Measurements from ENCODE around the gene GNA14.
"Not testable (repeated sequence)": the region's sequence is repeated elsewhere in the genome, so short reads cannot be mapped to it uniquely, and the experiment has no call there.

The GNA14 gene

GRCh38 chr9:77648234-77649108, at the start of gene GNA14:
GNA14 (minus strand) TSS chr9:77648322; CDS start chr9:77647793, 529 bp downstream.
- Histone ChIP-seq H3K27me3 (ENCODE audit: insufficient read depth, insufficient read length) (no peaks in the 10 kb centered on the region), H3K4me3 (ENCODE audit: insufficient read length, low read depth) (no peak within 1 kb of the TSS), H3K9me3 (ENCODE audit: insufficient read depth, low read length) (no peaks in the 10 kb centered on the region), H3K9ac (ENCODE audit: insufficient read length, low read depth) (no peak within 1 kb of the TSS), H3K4me1 (ENCODE audit: insufficient read depth, insufficient read length) (peaks cover 3% of the 10 kb centered on the region), H3K36me3 (ENCODE audit: insufficient read depth, insufficient read length, low read length) (no peaks in the 10 kb centered on the region)
- TF ChIP-seq YY1 (IDR thresholded peaks at IDR 0.05; ENCODE audit: insufficient read depth, insufficient read length) (no peak), SUZ12 (IDR thresholded peaks at IDR 0.05; ENCODE audit: extremely low read depth, insufficient read depth, insufficient read length) (no peak), ZNF274 (IDR thresholded peaks at IDR 0.05; ENCODE audit: low read depth, low read length) (no peak)
- DNase-seq (ENCODE audit: low read depth, low spot score): no peak

GRCh38 chr9:77697238-77697984, 49.3 kb upstream of the GNA14 start:
- DNase-seq (ENCODE audit: low read depth, low spot score): no peak
- TF ChIP-seq ZNF274 (IDR thresholded peaks at IDR 0.05; ENCODE audit: low read depth, low read length): no peak
- no peak for TF ChIP-seq YY1 (IDR thresholded peaks at IDR 0.05; ENCODE audit: insufficient read depth, insufficient read length)
- TF ChIP-seq SUZ12 (IDR thresholded peaks at IDR 0.05; ENCODE audit: extremely low read depth, insufficient read depth, insufficient read length): no peak
- no peak overlapping the region for H3K4me3 ChIP-seq (ENCODE audit: insufficient read length, low read depth)

DNA sequence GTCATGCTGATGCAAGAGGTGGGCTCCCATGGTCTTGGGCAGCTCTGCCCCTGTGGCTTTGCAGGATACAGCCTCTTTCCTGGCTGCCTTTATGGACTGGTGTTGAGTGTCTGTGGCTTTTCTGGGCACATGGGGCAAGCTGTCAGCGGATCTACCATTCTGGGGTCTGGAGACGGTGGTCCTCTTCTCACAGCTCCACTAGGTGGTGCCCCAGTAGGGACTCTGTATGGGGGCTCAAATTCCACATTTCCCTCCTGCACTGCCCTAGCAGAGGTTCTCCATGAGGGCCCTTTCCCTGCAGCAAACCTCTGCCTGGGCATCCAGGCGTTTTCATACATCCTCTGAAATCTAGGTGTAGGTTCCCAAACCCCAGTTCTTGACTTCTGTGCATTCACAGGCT, 42.6 kb upstream of the GNA14 start:
- not testable (repeated sequence) for H3K4me1 ChIP-seq (ENCODE audit: insufficient read depth, insufficient read length); H3K9ac ChIP-seq (ENCODE audit: insufficient read length, low read depth); H3K36me3 ChIP-seq (ENCODE audit: insufficient read depth, insufficient read length, low read length); H3K27me3 ChIP-seq (ENCODE audit: insufficient read depth, insufficient read length); H3K4me3 ChIP-seq (ENCODE audit: insufficient read length, low read depth); DNase-seq (ENCODE audit: low read depth, low spot score)
- peaks cover 10% of the 10 kb centered on the region; the same call in 1 of the 2 replicates for H3K9me3 ChIP-seq (ENCODE audit: insufficient read depth, low read length)

More at GRCh38 chr9:77697238-77697984, 49.3 kb upstream of the GNA14 start:
- Histone ChIP-seq H3K9ac (ENCODE audit: insufficient read length, low read depth) (no peak overlapping the region), H3K36me3 (ENCODE audit: insufficient read depth, insufficient read length, low read length) (no peaks in the 10 kb centered on the region), H3K27me3 (ENCODE audit: insufficient read depth, insufficient read length) (no peaks in the 10 kb centered on the region), H3K4me1 (ENCODE audit: insufficient read depth, insufficient read length) (no peaks in the 10 kb centered on the region), H3K9me3 (ENCODE audit: insufficient read depth, low read length) (no peaks in the 10 kb centered on the region)

DNA sequence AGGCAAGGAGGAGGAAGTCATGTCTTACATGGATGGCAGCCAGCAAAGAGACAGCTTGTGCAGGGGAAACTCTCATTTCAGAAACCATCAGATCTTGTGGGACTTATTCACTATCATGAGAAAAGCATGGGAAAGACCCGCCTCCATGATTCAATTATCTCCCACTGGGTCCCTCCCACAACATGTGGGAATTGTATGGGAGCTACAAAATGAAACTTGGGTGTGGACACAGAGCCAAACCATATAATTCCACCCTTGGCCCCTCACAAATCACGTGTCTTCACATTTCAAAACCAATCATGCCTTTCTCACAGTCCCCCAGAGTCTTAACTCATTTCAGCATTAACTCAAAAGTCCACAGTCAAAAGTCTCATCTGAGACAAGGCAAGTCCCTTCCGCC, 42.0 kb upstream of the GNA14 start:
- H3K9ac ChIP-seq (ENCODE audit: insufficient read length, low read depth); H3K27me3 ChIP-seq (ENCODE audit: insufficient read depth, insufficient read length); DNase-seq (ENCODE audit: low read depth, low spot score); H3K4me1 ChIP-seq (ENCODE audit: insufficient read depth, insufficient read length); H3K36me3 ChIP-seq (ENCODE audit: insufficient read depth, insufficient read length, low read length); H3K4me3 ChIP-seq (ENCODE audit: insufficient read length, low read depth): not testable (repeated sequence)
- peaks cover 10% of the 10 kb centered on the region; the same call in 1 of the 2 replicates for H3K9me3 ChIP-seq (ENCODE audit: insufficient read depth, low read length)

DNA sequence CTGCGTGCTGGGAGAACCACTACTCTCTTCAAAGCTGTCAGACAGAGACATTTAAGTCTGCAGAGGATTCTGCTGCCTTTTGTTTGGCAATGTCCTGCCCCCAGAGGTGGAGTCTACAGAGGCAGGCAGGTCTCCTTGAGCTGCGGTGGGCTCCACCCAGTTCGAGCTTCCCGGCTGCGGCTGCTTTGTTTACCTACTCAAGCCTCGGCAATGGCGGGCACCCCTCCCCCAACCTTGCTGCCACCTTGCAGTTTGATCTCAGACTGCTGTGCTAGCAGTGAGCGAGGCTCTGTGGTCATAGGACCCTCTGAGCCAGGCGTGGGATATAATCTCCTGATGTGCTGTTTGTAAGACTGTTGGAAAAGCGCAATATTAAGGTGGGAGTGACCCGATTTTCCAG, 39.6 kb upstream of the GNA14 start:
- H3K9me3 ChIP-seq (ENCODE audit: insufficient read depth, low read length): peaks cover 10% of the 10 kb centered on the region; the same call in 1 of the 2 replicates
- H3K4me1 ChIP-seq (ENCODE audit: insufficient read depth, insufficient read length); H3K9ac ChIP-seq (ENCODE audit: insufficient read length, low read depth); H3K36me3 ChIP-seq (ENCODE audit: insufficient read depth, insufficient read length, low read length); H3K4me3 ChIP-seq (ENCODE audit: insufficient read length, low read depth); DNase-seq (ENCODE audit: low read depth, low spot score); H3K27me3 ChIP-seq (ENCODE audit: insufficient read depth, insufficient read length): not testable (repeated sequence)

DNA sequence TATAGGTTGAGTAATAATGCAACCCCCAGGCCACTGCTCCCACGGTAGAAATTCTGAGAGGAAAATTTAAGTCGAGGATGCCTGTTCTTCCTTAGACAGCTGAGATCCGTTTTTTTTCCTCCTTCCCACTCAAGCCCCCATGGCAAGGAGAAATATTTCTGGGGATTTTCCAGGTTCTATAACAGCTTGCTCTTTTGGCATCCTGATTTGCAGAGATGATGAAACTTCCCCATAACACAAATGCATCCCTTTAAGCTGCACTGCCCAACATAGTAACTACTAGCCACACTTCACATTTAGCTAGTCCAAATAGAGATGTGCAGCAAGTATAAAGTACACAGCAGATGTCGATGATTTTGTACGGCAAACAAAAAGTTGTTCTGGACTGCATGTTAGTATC, 32.5 kb upstream of the GNA14 start:
- no peaks in the 10 kb centered on the region for H3K4me1 ChIP-seq (ENCODE audit: insufficient read depth, insufficient read length)
- DNase-seq (ENCODE audit: low read depth, low spot score): no peak

DNA sequence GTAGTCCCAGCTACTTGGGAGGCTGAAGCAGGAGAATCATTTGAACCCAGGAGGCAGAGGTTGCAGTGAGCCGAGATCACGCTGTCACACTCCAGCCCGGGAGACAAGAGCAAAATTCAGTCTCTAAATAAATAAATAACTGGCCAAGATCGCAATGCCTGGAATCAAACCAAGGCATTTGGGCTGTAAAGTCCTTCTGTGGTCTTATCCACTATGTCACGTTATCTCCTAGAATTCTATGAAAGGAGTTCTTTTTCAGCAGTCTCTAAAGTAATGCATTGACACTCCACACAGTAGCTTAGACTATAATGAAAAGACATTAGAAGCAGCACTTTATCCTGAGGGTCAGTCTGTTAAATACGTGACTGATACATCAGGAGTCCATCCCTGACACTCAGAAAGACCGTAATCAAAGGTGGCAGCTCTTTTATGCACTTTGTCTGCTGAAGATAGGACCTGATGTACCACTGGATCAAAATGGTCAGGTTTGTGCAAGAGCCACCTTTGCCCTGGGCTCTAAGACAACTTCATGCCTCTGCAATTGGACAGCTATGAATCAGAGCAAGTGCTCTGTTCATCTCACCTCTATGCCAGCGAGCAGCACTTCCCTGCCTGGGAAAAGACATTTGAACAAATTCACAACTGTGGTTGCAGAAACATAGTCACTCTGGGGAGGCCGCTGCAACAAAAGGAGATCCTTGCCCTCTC, 31.7 kb upstream of the GNA14 start:
- H3K4me3 ChIP-seq (ENCODE audit: insufficient read length, low read depth): no peak overlapping the region
- no peaks in the 10 kb centered on the region for H3K9me3 ChIP-seq (ENCODE audit: insufficient read depth, low read length)
- no peaks in the 10 kb centered on the region for H3K4me1 ChIP-seq (ENCODE audit: insufficient read depth, insufficient read length)
- H3K9ac ChIP-seq (ENCODE audit: insufficient read length, low read depth): no peak overlapping the region
- TF ChIP-seq YY1 (IDR thresholded peaks at IDR 0.05; ENCODE audit: insufficient read depth, insufficient read length): no peak
- no peak for TF ChIP-seq ZNF274 (IDR thresholded peaks at IDR 0.05; ENCODE audit: low read depth, low read length)
- TF ChIP-seq SUZ12 (IDR thresholded peaks at IDR 0.05; ENCODE audit: extremely low read depth, insufficient read depth, insufficient read length): no peak
- H3K27me3 ChIP-seq (ENCODE audit: insufficient read depth, insufficient read length): no peaks in the 10 kb centered on the region
- DNase-seq (ENCODE audit: low read depth, low spot score): no peak
- H3K36me3 ChIP-seq (ENCODE audit: insufficient read depth, insufficient read length, low read length): no peaks in the 10 kb centered on the region

More for the DNA sequence above, 32.5 kb upstream of the GNA14 start:
- H3K9me3 ChIP-seq (ENCODE audit: insufficient read depth, low read length): no peaks in the 10 kb centered on the region
- no peaks in the 10 kb centered on the region for H3K36me3 ChIP-seq (ENCODE audit: insufficient read depth, insufficient read length, low read length)
- H3K27me3 ChIP-seq (ENCODE audit: insufficient read depth, insufficient read length): no peaks in the 10 kb centered on the region
- no peak overlapping the region for H3K4me3 ChIP-seq (ENCODE audit: insufficient read length, low read depth)
- H3K9ac ChIP-seq (ENCODE audit: insufficient read length, low read depth): no peak overlapping the region
- TF ChIP-seq YY1 (IDR thresholded peaks at IDR 0.05; ENCODE audit: insufficient read depth, insufficient read length) (no peak), SUZ12 (IDR thresholded peaks at IDR 0.05; ENCODE audit: extremely low read depth, insufficient read depth, insufficient read length) (no peak)
